Measurements from ENCODE around the gene BCAS1.

The BCAS1 gene

GRCh38 chr20:54102543-54102942 lies 32.1 kb upstream of the BCAS1 start:
- no peak for DNase-seq

GRCh38 chr20:54100563-54100962 lies 30.2 kb upstream of the BCAS1 start:
- no peak for DNase-seq

GRCh38 chr20:54099894-54100293 lies 29.5 kb upstream of the BCAS1 start:
- no peak for DNase-seq

GRCh38 chr20:54098047-54098446 lies 27.7 kb upstream of the BCAS1 start:
- no peak for DNase-seq

GRCh38 chr20:54097236-54097529 lies 26.8 kb upstream of the BCAS1 start:
- no peak for DNase-seq

GRCh38 chr20:54095824-54096223 lies 25.4 kb upstream of the BCAS1 start:
- no peak for DNase-seq

GRCh38 chr20:54094268-54094580 lies 23.8 kb upstream of the BCAS1 start:
- no peak for DNase-seq

GRCh38 chr20:54093423-54094267 lies 23.3 kb upstream of the BCAS1 start:
- DNase-seq = no peak

GRCh38 chr20:54092021-54092420 lies 21.6 kb upstream of the BCAS1 start:
- DNase-seq = no peak

- no peak for DNase-seq
Measured at GRCh38 chr20:54091120-54091480, 20.7 kb upstream of the BCAS1 start.

- no peak for DNase-seq
Measured at GRCh38 chr20:54090230-54091119, 20.1 kb upstream of the BCAS1 start.

- DNase-seq = no peak
Measured at GRCh38 chr20:54088430-54088829, 18.0 kb upstream of the BCAS1 start.

- DNase-seq = no peak
Measured at GRCh38 chr20:54086507-54087039, 16.2 kb upstream of the BCAS1 start.

- no peak for DNase-seq
Measured at GRCh38 chr20:54085910-54086309, 15.5 kb upstream of the BCAS1 start.

GRCh38 chr20:54085425-54085824 lies 15.0 kb upstream of the BCAS1 start:
- no peak for DNase-seq

- no peak for DNase-seq
Measured at GRCh38 chr20:54084727-54085388, 14.5 kb upstream of the BCAS1 start.

GRCh38 chr20:54084193-54084592 lies 13.8 kb upstream of the BCAS1 start:
- DNase-seq = no peak

GRCh38 chr20:54083459-54083858 lies 13.1 kb upstream of the BCAS1 start:
- no peak for DNase-seq

GRCh38 chr20:54082100-54082499 lies 11.7 kb upstream of the BCAS1 start:
- no peak for DNase-seq

GRCh38 chr20:54079652-54080051 lies 9.3 kb upstream of the BCAS1 start:
- DNase-seq = no peak

- DNase-seq = peak; percentile 35
Measured at GRCh38 chr20:54078296-54078984, 8.0 kb upstream of the BCAS1 start.

- DNase-seq = no peak
Measured at GRCh38 chr20:54076259-54076658, 5.9 kb upstream of the BCAS1 start.

- no peak for DNase-seq
Measured at GRCh38 chr20:54075322-54075721, 4.9 kb upstream of the BCAS1 start.
